Prostate gland (tissue), 2 donors: ENCODE measurements around the gene SMURF2.
"Not testable (repeated sequence)": the region's sequence is repeated elsewhere in the genome, so short reads cannot be mapped to it uniquely, and the experiment has no call there.

ENCODE experiments used
- POLR2A ChIP-seq: fragments of 450-650 bp; IDR thresholded peaks from one replicate; pipeline ENCODE4 v1.6.1; 2016; ENCODE audit warnings: antibody characterized with exemption, mild to moderate bottlenecking
- TF ChIP-seq, protein P1 (sequence below), 4 experiments: fragments of 200-600 bp in 2 of 4; fragments of 450-650 bp in 2 of 4; sonication (generic) in 2 of 4; IDR thresholded peaks; 1 replicate in 3 of 4; 2 replicates in 1 of 4; pipeline ENCODE4 v1.5.1; 2016 to 2019; ENCODE audit warnings: antibody characterized with exemption in 4 of 4, mild to moderate bottlenecking in 2 of 4, moderate library complexity in 2 of 4

GRCh38 chr17:64663836-64664235, 1.7 kb upstream of the SMURF2 start:
- not testable (repeated sequence) for TF ChIP-seq POLR2A
- TF ChIP-seq, protein P1, sequence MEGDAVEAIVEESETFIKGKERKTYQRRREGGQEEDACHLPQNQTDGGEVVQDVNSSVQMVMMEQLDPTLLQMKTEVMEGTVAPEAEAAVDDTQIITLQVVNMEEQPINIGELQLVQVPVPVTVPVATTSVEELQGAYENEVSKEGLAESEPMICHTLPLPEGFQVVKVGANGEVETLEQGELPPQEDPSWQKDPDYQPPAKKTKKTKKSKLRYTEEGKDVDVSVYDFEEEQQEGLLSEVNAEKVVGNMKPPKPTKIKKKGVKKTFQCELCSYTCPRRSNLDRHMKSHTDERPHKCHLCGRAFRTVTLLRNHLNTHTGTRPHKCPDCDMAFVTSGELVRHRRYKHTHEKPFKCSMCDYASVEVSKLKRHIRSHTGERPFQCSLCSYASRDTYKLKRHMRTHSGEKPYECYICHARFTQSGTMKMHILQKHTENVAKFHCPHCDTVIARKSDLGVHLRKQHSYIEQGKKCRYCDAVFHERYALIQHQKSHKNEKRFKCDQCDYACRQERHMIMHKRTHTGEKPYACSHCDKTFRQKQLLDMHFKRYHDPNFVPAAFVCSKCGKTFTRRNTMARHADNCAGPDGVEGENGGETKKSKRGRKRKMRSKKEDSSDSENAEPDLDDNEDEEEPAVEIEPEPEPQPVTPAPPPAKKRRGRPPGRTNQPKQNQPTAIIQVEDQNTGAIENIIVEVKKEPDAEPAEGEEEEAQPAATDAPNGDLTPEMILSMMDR (IDR thresholded peaks at IDR 0.05) = not testable (repeated sequence)
